K562 (cell line): ENCODE data around the gene STOX1. TPM values are rescaled to one million over a fixed set of nuclear protein-coding genes. Genes with fewer than 3 reads are reported as not detected.

Experiments
- ATAC-seq: fragments of 200-7000 bp; cut with Tn5 transposase; 3 replicates; pipeline ENCODE4 v1.9.1; 2020; ENCODE audit warnings: moderate library complexity
- BruUV-seq: library from RNA; stranded (reverse); fragments of 400-500 nt; replicated peaks from 2 replicates; lab custom pipeline; 2021; lab: Mats Ljungman, UMichigan
- CTCF ChIA-PET: fragments of 300-600 bp; formaldehyde crosslinking; extraction: SDS; loops from one replicate; lab custom pipeline; 2021; ENCODE audit warnings: low intra/inter-chr PET ratio; lab: Yijun Ruan, JAX
- POLR2A ChIA-PET: fragments of 300-600, 350-650 bp; sonication (Branson Sonifier 250); formaldehyde crosslinking; extraction: SDS; loops from one replicate; lab custom pipeline; 2021; ENCODE audit warnings: antibody characterized with exemption, inconsistent platforms; lab: Yijun Ruan, JAX
- DNase-seq, 4 experiments: peaks; one replicate each; pipeline versions ENCODE4 v3.0.0 to v3.0.0-alpha.2; 2011 to 2018; ENCODE audit warnings: low spot score in 3 of 4, mixed read lengths in 3 of 4; ENCODE audit errors: extremely low read depth in 1 of 4
- FAIRE-seq: peaks from 2 replicates; lab custom pipeline; 2011; peaks lifted over from hg19 to GRCh38; lab: Jason Lieb, UNC
- H2AFZ ChIP-seq: 2 replicates; pipeline ENCODE4 v1.6.0; 2011; ENCODE audit warnings: low read depth, low read length, control low read depth, inconsistent platforms
- H3K27ac ChIP-seq: fragments of 200-600 bp; 3 replicates; pipeline ENCODE4 v1.8.0; 2011; ENCODE audit warnings: low read depth, mild to moderate bottlenecking, control low read depth, inconsistent platforms, low read length, moderate library complexity, mixed read lengths; ENCODE audit errors: extremely low read depth
- H3K27me3 ChIP-seq, 2 experiments: fragments of 300-600 bp in 1 of 2; 2 replicates in 1 of 2; 3 replicates in 1 of 2; pipeline versions ENCODE4 v1.6.0 to v1.8.0; 2011; ENCODE audit warnings: inconsistent platforms in 2 of 2, low read length in 2 of 2, mild to moderate bottlenecking in 1 of 2, mixed read lengths in 1 of 2, moderate library complexity in 1 of 2; ENCODE audit not compliant: control insufficient read depth in 2 of 2, insufficient read depth in 2 of 2
- H3K36me3 ChIP-seq: fragments of 300-600 bp; 3 replicates; pipeline ENCODE4 v1.8.0; 2011; ENCODE audit warnings: mild to moderate bottlenecking, low read length, inconsistent platforms; ENCODE audit not compliant: control insufficient read depth, insufficient read depth
- H3K4me1 ChIP-seq, 2 experiments: fragments of 200-600 bp in 1 of 2; replicated peaks in 1 of 2; 2 replicates in 1 of 2; 3 replicates in 1 of 2; pipeline versions ENCODE4 v1.5.1 to v1.8.0; 2011; ENCODE audit warnings: inconsistent platforms in 2 of 2, low read length in 2 of 2, mild to moderate bottlenecking in 1 of 2, mixed read lengths in 1 of 2, moderate library complexity in 1 of 2; ENCODE audit not compliant: control insufficient read depth in 2 of 2, insufficient read depth in 2 of 2
- H3K4me2 ChIP-seq: 2 replicates; pipeline ENCODE4 v1.6.1; 2011; ENCODE audit warnings: low read length, control low read depth, inconsistent platforms, mixed read lengths; ENCODE audit not compliant: insufficient read depth
- H3K4me3 ChIP-seq: fragments of 200-600 bp; sonication (generic), shearing (Covaris generic); 2 replicates; pipeline ENCODE4 v1.5.1; 2016; ENCODE audit warnings: control low read depth, inconsistent platforms
- H3K79me2 ChIP-seq: fragments of 200-600 bp; 3 replicates; pipeline ENCODE4 v1.8.0; 2011; ENCODE audit warnings: low read length, inconsistent platforms; ENCODE audit not compliant: control insufficient read depth, insufficient read depth
- H3K9ac ChIP-seq, 2 experiments: 2 replicates each; pipeline versions ENCODE4 v1.6.0 to v1.6.1; 2011; ENCODE audit warnings: low read depth in 2 of 2, low read length in 2 of 2, control low read depth in 1 of 2, inconsistent platforms in 1 of 2, mild to moderate bottlenecking in 1 of 2, mixed read lengths in 1 of 2; ENCODE audit not compliant: insufficient read depth in 1 of 2
- H3K9me1 ChIP-seq: one replicate; pipeline ENCODE4 v1.6.0; 2011; ENCODE audit warnings: inconsistent platforms, mild to moderate bottlenecking, low read length, moderate library complexity; ENCODE audit not compliant: control insufficient read depth, insufficient read depth
- H3K9me3 ChIP-seq: replicated peaks from 2 replicates; pipeline ENCODE4 v1.5.1; 2011; ENCODE audit warnings: low read depth, low read length, inconsistent platforms; ENCODE audit not compliant: control insufficient read depth, insufficient read depth
- H4K20me1 ChIP-seq: replicated peaks from 2 replicates; pipeline ENCODE4 v1.6.1; 2011; ENCODE audit warnings: low read length, inconsistent platforms, mixed read lengths; ENCODE audit not compliant: control insufficient read depth, insufficient read depth
- CCNT2 ChIP-seq: IDR thresholded peaks from 2 replicates; pipeline ENCODE4 v1.6.1; 2011; ENCODE audit warnings: borderline replicate concordance, low read depth, mild to moderate bottlenecking, moderate library complexity, mixed read lengths, low read length; ENCODE audit not compliant: insufficient read length; ENCODE audit errors: extremely low read depth
- CEBPB ChIP-seq: fragments of 450-650 bp; IDR thresholded peaks from 2 replicates; pipeline ENCODE4 v1.6.1; 2016; ENCODE audit warnings: missing genetic modification characterization, missing compliant biosample characterization
- CREBBP ChIP-seq: IDR thresholded peaks from one replicate; pipeline ENCODE4 v1.6.1; 2012; ENCODE audit warnings: low read depth, mild to moderate bottlenecking, control low read depth, inconsistent platforms, low read length
- GTF2F1 ChIP-seq: IDR thresholded peaks from 2 replicates; pipeline ENCODE4 v1.6.1; 2011; ENCODE audit warnings: low read depth, low read length, improper control_type of control experiment
- ID3 ChIP-seq, 2 experiments: fragments of 250-450 bp in 1 of 2; fragments of 450-650 bp in 1 of 2; sonication (Bioruptor Pico) in 1 of 2; IDR thresholded peaks; 2 replicates each; pipeline versions ENCODE4 v1.6.1 to v1.8.0; 2016 to 2021; ENCODE audit warnings: mild to moderate bottlenecking in 2 of 2, moderate library complexity in 2 of 2, missing compliant biosample characterization in 1 of 2, missing genetic modification characterization in 1 of 2
- IFI16 ChIP-seq: fragments of 250-450 bp; sonication (Bioruptor Pico); IDR thresholded peaks from 2 replicates; pipeline ENCODE4 v2.1.2; 2022; ENCODE audit warnings: mild to moderate bottlenecking, inconsistent platforms
- NFIC ChIP-seq: fragments of 450-650 bp; IDR thresholded peaks from 2 replicates; pipeline ENCODE4 v1.6.1; 2017; ENCODE audit warnings: mild to moderate bottlenecking, inconsistent platforms
- POLR2A ChIP-seq: fragments of 450-650 bp; conservative IDR thresholded peaks from 2 replicates; pipeline ENCODE4 v1.6.1; 2016
- TCF3 ChIP-seq: sonication (generic); formaldehyde crosslinking; IDR thresholded peaks from 2 replicates; pipeline ENCODE4 v1.4.0; 2020; ENCODE audit warnings: mild to moderate bottlenecking, missing genetic modification reagents
- ZKSCAN3 ChIP-seq: fragments of 250-450 bp; sonication (Bioruptor Pico); IDR thresholded peaks from 2 replicates; pipeline ENCODE4 v1.4.0; 2020
- WGBS: fragments of 100-300 bp; shearing (Covaris generic); methylation state at CpG from one replicate; pipeline ENCODE4 v1.1.6; 2016; ENCODE audit warnings: low coverage, mixed read lengths; ENCODE audit not compliant: insufficient coverage; ENCODE audit errors: missing lambda C conversion rate; 5-methylcytosine and 5-hydroxymethylcytosine counted together
- in situ Hi-C: fragments of 300-500 bp; cut with MboI; formaldehyde crosslinking; loops from 4 replicates; pipeline ENCODE4 v1.15.0; 2018; ENCODE audit warnings: inconsistent platforms, mixed read lengths
- intact Hi-C: fragments of 100-400 bp; cut with micrococcal nuclease; formaldehyde crosslinking; loops from 2 replicates; pipeline ENCODE4 v1.14.2; 2022
- polyA plus RNA-seq, 8 experiments: library from polyadenylated mRNA; depleted of rRNA in 4 of 8; stranded (reverse) in 5 of 8; unstranded in 3 of 8; fragments of >200 nt; fragmentation: Nextera tagmentation in 2 of 8; fragmentation: Illumina TruSeq in 1 of 8; extraction: Ambion mirVana in 2 of 8; extraction: Trizol in 1 of 8; gene quantifications; 2 replicates each; pipeline versions ENCODE4 v1.2.1 to v1.2.3, GENCODE V29; 2011 to 2014; ENCODE audit warnings: inconsistent platforms in 1 of 8, missing spikeins in 1 of 8
- total RNA-seq, 7 experiments: library from RNA; depleted of rRNA in 6 of 7; stranded (reverse); fragments of >200 nt in 6 of 7; fragmentation: Illumina TruSeq in 2 of 7; extraction: Trizol in 2 of 7; gene quantifications; 2 replicates each; pipeline versions ENCODE4 v1.2.1 to v1.2.3, GENCODE V29; 2011 to 2021; ENCODE audit warnings: low replicate concordance in 1 of 7
- TF ChIP-seq, protein P1 (sequence below), 2 experiments: fragments of 200-800 bp in 1 of 2; sonication (Bioruptor generic) in 1 of 2; sonication (generic) in 1 of 2; formaldehyde crosslinking in 1 of 2; IDR thresholded peaks in 1 of 2; conservative IDR thresholded peaks in 1 of 2; 2 replicates each; pipeline versions ENCODE4 v1.5.0 to v1.6.1; 2016 to 2020; ENCODE audit warnings: missing compliant biosample characterization in 1 of 2, missing genetic modification characterization in 1 of 2, missing genetic modification reagents in 1 of 2

STOX1 gene
- total and polyA plus RNA-seq, 9 of the 15 experiments (the other 6 are each of a cell fraction or from before 2014, with no cell fraction given): 0.09 to 0.87 (median 0.29) TPM

DNA sequence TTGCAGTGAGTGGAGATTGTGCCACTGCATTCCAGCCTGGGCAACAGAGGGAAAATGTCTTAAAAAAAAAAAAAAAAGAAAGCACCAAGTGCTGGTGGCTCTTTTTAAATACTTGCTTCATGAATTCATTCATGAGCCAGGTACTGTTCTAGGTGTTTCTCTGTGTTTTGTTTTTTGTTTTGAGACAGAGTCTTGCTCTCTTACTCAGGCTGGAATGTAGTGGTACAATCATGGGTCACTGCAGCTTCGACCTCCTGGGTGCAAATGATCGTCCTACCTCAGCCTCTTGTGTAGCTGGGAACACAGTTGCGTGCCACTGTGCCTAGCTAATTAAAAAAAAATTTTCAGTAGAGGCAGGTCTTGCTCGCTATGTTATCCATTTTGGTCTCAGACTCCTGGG is 5.3 kb downstream of the STOX1 start:
- in situ Hi-C loops: no loop called here
- Histone ChIP-seq H3K9me3 (no peaks in the 10 kb centered on the region), H3K9me1 (no peaks in the 10 kb centered on the region), H3K27me3 (peaks cover 48 to 56% of the 10 kb centered on the region in 2 experiments)
- FAIRE-seq: no peak
- intact Hi-C loops: loop anchor here (5.0 kb wide), 1 partner anchor 65 kb away; no protein-coding TSS in a partner anchor
- CTCF ChIA-PET: no interaction called here
- TF ChIP-seq ID3 (CRISPR knock-in tag; IDR thresholded peaks at IDR 0.05): no peak
- no peak for TF ChIP-seq ID3 (tag; IDR thresholded peaks at IDR 0.05)
- no peak for TF ChIP-seq ZKSCAN3 (CRISPR knock-in tag)
- TF ChIP-seq GTF2F1: no peak
- TF ChIP-seq, protein P1, sequence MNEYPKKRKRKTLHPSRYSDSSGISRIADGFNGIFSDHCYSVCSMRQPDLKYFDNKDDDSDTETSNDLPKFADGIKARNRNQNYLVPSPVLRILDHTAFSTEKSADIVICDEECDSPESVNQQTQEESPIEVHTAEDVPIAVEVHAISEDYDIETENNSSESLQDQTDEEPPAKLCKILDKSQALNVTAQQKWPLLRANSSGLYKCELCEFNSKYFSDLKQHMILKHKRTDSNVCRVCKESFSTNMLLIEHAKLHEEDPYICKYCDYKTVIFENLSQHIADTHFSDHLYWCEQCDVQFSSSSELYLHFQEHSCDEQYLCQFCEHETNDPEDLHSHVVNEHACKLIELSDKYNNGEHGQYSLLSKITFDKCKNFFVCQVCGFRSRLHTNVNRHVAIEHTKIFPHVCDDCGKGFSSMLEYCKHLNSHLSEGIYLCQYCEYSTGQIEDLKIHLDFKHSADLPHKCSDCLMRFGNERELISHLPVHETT (CRISPR knock-in tag; conservative IDR thresholded peaks at IDR 0.05 in 1 of 2, IDR thresholded peaks at IDR 0.05 in 1 of 2): no peak
- no peak for TF ChIP-seq NFIC
- TF ChIP-seq POLR2A: no peak
- TF ChIP-seq IFI16: no peak
- TF ChIP-seq CREBBP: no peak
- no peak for TF ChIP-seq CEBPB (tag)
- TF ChIP-seq CCNT2: no peak
- TF ChIP-seq TCF3 (CRISPR knock-in tag): no peak
- TF ChIP-seq, all 486 proteins: peak for 0
- no peak overlapping the region for H2AFZ ChIP-seq
- 10% methylated on average over 4 of the region's 4 CpGs for WGBS
- H3K4me3 ChIP-seq: no peak overlapping the region
- no peaks in the 10 kb centered on the region for H3K79me2 ChIP-seq
- no peaks in the 10 kb centered on the region for H3K36me3 ChIP-seq
- no peak overlapping the region for H3K9ac ChIP-seq
- no peak overlapping the region for H3K4me2 ChIP-seq
- H3K4me1 ChIP-seq: peaks cover 0 to 5% of the 10 kb centered on the region in 2 experiments; a peak in 2 of 5 replicates
- ATAC-seq: no peak
- no peak overlapping the region for H3K27ac ChIP-seq
- no peaks in the 10 kb centered on the region for H4K20me1 ChIP-seq
- BruUV-seq: no TSS peak
- DNase-seq: no peak
- POLR2A ChIA-PET: interaction anchor here (1.1 kb wide), 1 partner anchor 7 kb away, joined by 3 read pairs; no protein-coding TSS in a partner anchor
